Glutamatergic neuron (in vitro differentiated cells): ENCODE measurements around the gene PHF1. TPM values are rescaled to one million over a fixed set of nuclear protein-coding genes. Genes with fewer than 3 reads are reported as not detected.
A peak's percentile ranks its signal among the peaks of the same experiment; 100 is the strongest.

Experiments
- DNase-seq: peaks from one replicate; pipeline ENCODE4 v3.0.0; 2022
- H3K27ac Mint-ChIP-seq: one replicate; pipeline ENCODE4 v1.8.0; 2020; ENCODE audit warnings: mild to moderate bottlenecking, mixed read lengths, inconsistent platforms; ENCODE audit not compliant: unreplicated experiment
- H3K27me3 Mint-ChIP-seq: one replicate; pipeline ENCODE4 v1.8.0; 2020; ENCODE audit warnings: mild to moderate bottlenecking, moderate library complexity, mixed read lengths, inconsistent platforms; ENCODE audit not compliant: unreplicated experiment
- H3K36me3 Mint-ChIP-seq: one replicate; pipeline ENCODE4 v1.8.0; 2020; ENCODE audit warnings: mild to moderate bottlenecking, mixed read lengths, inconsistent platforms; ENCODE audit not compliant: unreplicated experiment
- H3K4me1 Mint-ChIP-seq: one replicate; pipeline ENCODE4 v1.8.0; 2020; ENCODE audit warnings: mild to moderate bottlenecking, low read depth, mixed read lengths, inconsistent platforms; ENCODE audit not compliant: unreplicated experiment
- H3K4me3 Mint-ChIP-seq: one replicate; pipeline ENCODE4 v1.8.0; 2020; ENCODE audit warnings: mild to moderate bottlenecking, mixed read lengths, inconsistent platforms; ENCODE audit not compliant: unreplicated experiment
- H3K9me3 Mint-ChIP-seq: one replicate; pipeline ENCODE4 v1.8.0; 2020; ENCODE audit warnings: mild to moderate bottlenecking, moderate library complexity, mixed read lengths, inconsistent platforms; ENCODE audit not compliant: unreplicated experiment
- CTCF ChIP-seq: fragments of 200-600 bp; sonication (generic); IDR thresholded peaks from one replicate; pipeline ENCODE4 v1.5.0; 2021; ENCODE audit not compliant: partially characterized antibody, unreplicated experiment
- total RNA-seq: library from RNA; stranded (reverse); fragmentation: NEBNext Ultra II Directional; extraction: Animal tissue kit (Norgen Biotek cat#: 25700); gene quantifications from one replicate; pipeline ENCODE4 v1.2.1, GENCODE V29; 2021; ENCODE audit not compliant: unreplicated experiment

PHF1 gene
- total RNA-seq, 1 donor from 2014 or later, result 73.5 TPM

- H3K4me3 Mint-ChIP-seq, result peak overlapping the region; percentile 97
- H3K27ac Mint-ChIP-seq, result peak overlapping the region; percentile 98
- TF ChIP-seq CTCF, result no peak
- H3K9me3 Mint-ChIP-seq, result peaks cover 22% of the 10 kb centered on the region
- DNase-seq, result no peak
- H3K4me1 Mint-ChIP-seq, result peaks cover 46% of the 10 kb centered on the region
- H3K27me3 Mint-ChIP-seq, result peaks cover 27% of the 10 kb centered on the region
- H3K36me3 Mint-ChIP-seq, result no peaks in the 10 kb centered on the region
Observed at GRCh38 chr6:33417128-33417902, 6.5 kb downstream of the PHF1 start.

- H3K27ac Mint-ChIP-seq, result peak within 1 kb of the TSS; percentile 98
- TF ChIP-seq CTCF, result peak; percentile 52
- H3K4me1 Mint-ChIP-seq, result peaks cover 47% of the 10 kb centered on the region
- H3K36me3 Mint-ChIP-seq, result peaks cover 4% of the 10 kb centered on the region
- peak within 1 kb of the TSS; percentile 97 for H3K4me3 Mint-ChIP-seq
- peaks cover 27% of the 10 kb centered on the region for H3K27me3 Mint-ChIP-seq
- H3K9me3 Mint-ChIP-seq, result peaks cover 22% of the 10 kb centered on the region
- DNase-seq, result peak; percentile 97
Observed at GRCh38 chr6:33417903-33418689, 7.3 kb downstream of the PHF1 start, which contains the start of gene CUTA. Gene CUTA (minus strand): TSS chr6:33418107. CDS start chr6:33418000, 107 bp downstream.

GRCh38 chr6:33418690-33419291 is 8.0 kb downstream of the PHF1 start:
- peak overlapping the region; percentile 97 for H3K4me3 Mint-ChIP-seq
- peaks cover 26% of the 10 kb centered on the region for H3K27me3 Mint-ChIP-seq
- H3K9me3 Mint-ChIP-seq, result peaks cover 22% of the 10 kb centered on the region
- H3K36me3 Mint-ChIP-seq, result peaks cover 11% of the 10 kb centered on the region
- TF ChIP-seq CTCF, result no peak
- H3K27ac Mint-ChIP-seq, result peak overlapping the region; percentile 98
- no peak for DNase-seq
- H3K4me1 Mint-ChIP-seq, result peaks cover 52% of the 10 kb centered on the region

- no peak for TF ChIP-seq CTCF
- Mint-ChIP-seq H3K27ac (peak within 1 kb of the TSS; percentile 98), H3K36me3 (peaks cover 15% of the 10 kb centered on the region), H3K9me3 (peaks cover 24% of the 10 kb centered on the region), H3K4me3 (peak within 1 kb of the TSS; percentile 97), H3K4me1 (peaks cover 60% of the 10 kb centered on the region), H3K27me3 (peaks cover 30% of the 10 kb centered on the region)
- DNase-seq, result peak; percentile 80
Observed at GRCh38 chr6:33419580-33420490, 9.0 kb downstream of the PHF1 start, which contains the start of gene SYNGAP1. Gene SYNGAP1 (plus strand): TSS chr6:33420065. CDS start chr6:33420265, 200 bp downstream.
